HG02981 (cell line): ENCODE measurements around the gene COPS3.

Source experiments
- ATAC-seq: cut with Tn5 transposase; IDR thresholded peaks from one replicate; pipeline ENCODE4 v1.9.1; 2021; ENCODE audit warnings: mild to moderate bottlenecking, moderate library complexity; ENCODE audit not compliant: unreplicated experiment

Gene COPS3

GRCh38 chr17:17221329-17221728 lies 59.7 kb downstream of the COPS3 start:
- ATAC-seq = no peak

- ATAC-seq = no peak
Measured at GRCh38 chr17:17220529-17220928, 60.5 kb downstream of the COPS3 start.

- ATAC-seq = no peak
Measured at GRCh38 chr17:17217995-17218394, 63.1 kb downstream of the COPS3 start.

- no peak for ATAC-seq
Measured at GRCh38 chr17:17216776-17217175, 64.3 kb downstream of the COPS3 start.

GRCh38 chr17:17216236-17216635 lies 64.8 kb downstream of the COPS3 start:
- no peak for ATAC-seq

- ATAC-seq = no peak
Measured at GRCh38 chr17:17215575-17215974, 65.5 kb downstream of the COPS3 start.

GRCh38 chr17:17214646-17215436 lies 66.2 kb downstream of the COPS3 start:
- no peak for ATAC-seq

- ATAC-seq = no peak
Measured at GRCh38 chr17:17213775-17214174, 67.3 kb downstream of the COPS3 start.

- ATAC-seq = no peak
Measured at GRCh38 chr17:17207998-17208397, 73.0 kb downstream of the COPS3 start.

- no peak for ATAC-seq
Measured at GRCh38 chr17:17206913-17207335, 74.1 kb downstream of the COPS3 start.

- ATAC-seq = peak; percentile 51
Measured at GRCh38 chr17:17206124-17206912, 74.7 kb downstream of the COPS3 start, which contains the start of gene PLD6. Gene PLD6 (minus strand): TSS chr17:17206333. CDS start chr17:17206286, 47 bp downstream.

GRCh38 chr17:17205368-17206123 lies 75.5 kb downstream of the COPS3 start:
- peak; percentile 51 for ATAC-seq

- no peak for ATAC-seq
Measured at GRCh38 chr17:17204635-17205231, 76.3 kb downstream of the COPS3 start.

- ATAC-seq = no peak
Measured at GRCh38 chr17:17204041-17204591, 76.9 kb downstream of the COPS3 start.

GRCh38 chr17:17203173-17203730 lies 77.8 kb downstream of the COPS3 start:
- no peak for ATAC-seq

GRCh38 chr17:17201907-17202306 lies 79.1 kb downstream of the COPS3 start:
- ATAC-seq = no peak

- ATAC-seq = no peak
Measured at GRCh38 chr17:17201271-17201670, 79.8 kb downstream of the COPS3 start.

GRCh38 chr17:17200831-17201230 lies 80.2 kb downstream of the COPS3 start:
- no peak for ATAC-seq

GRCh38 chr17:17200311-17200710 lies 80.7 kb downstream of the COPS3 start:
- no peak for ATAC-seq

- no peak for ATAC-seq
Measured at GRCh38 chr17:17198281-17198680, 82.8 kb downstream of the COPS3 start.
